Measurements from ENCODE around the gene SYT14.

- TF ChIP-seq YY1 (IDR thresholded peaks at IDR 0.05; ENCODE audit: low read depth) (no peak), CEBPB (IDR thresholded peaks at IDR 0.05) (no peak)
Measured at GRCh38 chr1:210151052-210151672, 213.1 kb downstream of the SYT14 start.

All from Ishikawa (cell line).